Activated CD4-positive, alpha-beta T cell treated with anti-CD3 and anti-CD28 coated beads, Interleukin-2, amount 10 ng/mL, durations not matched to agents 7 days and 5 days (primary cell): Measurements from ENCODE around the gene SKAP1. TPM values are rescaled to one million over a fixed set of nuclear protein-coding genes. Genes with fewer than 3 reads are reported as not detected.

ENCODE experiments used
- CTCF ChIA-PET: fragments of 350-600 bp; sonication (Branson Sonifier 250); formaldehyde crosslinking; loops from one replicate; lab custom pipeline; 2021; ENCODE audit warnings: antibody characterized with exemption; lab: Charles Lee
- POLR2A ChIA-PET: fragments of 350-600 bp; sonication (Branson Sonifier 250); formaldehyde crosslinking; loops from one replicate; lab custom pipeline; 2021; ENCODE audit warnings: antibody characterized with exemption; lab: Charles Lee
- DNase-seq: peaks from one replicate; pipeline ENCODE4 v3.0.0-alpha.2; 2020
- H3K27ac Mint-ChIP-seq: one replicate; pipeline ENCODE4 v1.8.0; 2021; ENCODE audit warnings: mild to moderate bottlenecking, moderate library complexity, mixed read lengths
- H3K27me3 Mint-ChIP-seq: one replicate; pipeline ENCODE4 v1.8.0; 2021; ENCODE audit warnings: mixed read lengths
- H3K36me3 Mint-ChIP-seq: one replicate; pipeline ENCODE4 v1.8.0; 2021; ENCODE audit warnings: low read depth, mixed read lengths
- H3K4me1 Mint-ChIP-seq: one replicate; pipeline ENCODE4 v1.8.0; 2021; ENCODE audit warnings: mixed read lengths
- H3K4me3 Mint-ChIP-seq: one replicate; pipeline ENCODE4 v1.8.0; 2021; ENCODE audit warnings: mild to moderate bottlenecking, moderate library complexity, mixed read lengths
- H3K9me3 Mint-ChIP-seq: one replicate; pipeline ENCODE4 v1.8.0; 2021; ENCODE audit warnings: mixed read lengths
- total RNA-seq, 2 experiments: library from RNA; stranded (reverse); gene quantifications; one replicate each; pipeline ENCODE4 v1.2.3, GENCODE V29; 2021

SKAP1 gene
- total RNA-seq, 2 experiments from 2014 or later, result 123 to 144 TPM

DNA sequence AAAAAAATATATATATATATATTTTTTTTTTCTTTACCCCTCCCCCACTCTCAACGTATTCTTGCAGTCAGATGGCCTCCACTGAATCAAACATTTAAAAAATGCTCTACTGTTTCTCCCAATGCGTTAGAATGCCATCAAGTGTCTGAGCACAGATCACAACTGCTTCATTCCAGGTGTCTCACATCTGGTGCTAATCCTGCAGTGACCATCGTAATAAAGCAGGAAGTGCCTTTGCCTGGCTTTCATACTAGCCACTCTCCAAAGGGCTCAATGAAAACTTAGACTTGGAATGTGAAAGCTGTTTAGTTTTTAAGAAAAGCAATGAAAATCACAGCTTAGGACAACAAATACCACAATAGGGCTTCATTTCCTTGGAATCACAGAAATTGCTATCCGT is 37.2 kb downstream of the SKAP1 start:
- Mint-ChIP-seq H3K9me3 (no peaks in the 10 kb centered on the region), H3K27me3 (no peaks in the 10 kb centered on the region), H3K27ac (no peak overlapping the region), H3K4me1 (peaks cover 17% of the 10 kb centered on the region), H3K4me3 (no peak overlapping the region), H3K36me3 (peaks cover 56% of the 10 kb centered on the region)
- ChIA-PET POLR2A (no interaction called here), CTCF (interaction anchor here (0.6 to 1.2 kb wide), 2 partner anchors 15 to 305 kb away, joined by 3 read pairs; no protein-coding TSS in a partner anchor)
- DNase-seq, result no peak

DNA sequence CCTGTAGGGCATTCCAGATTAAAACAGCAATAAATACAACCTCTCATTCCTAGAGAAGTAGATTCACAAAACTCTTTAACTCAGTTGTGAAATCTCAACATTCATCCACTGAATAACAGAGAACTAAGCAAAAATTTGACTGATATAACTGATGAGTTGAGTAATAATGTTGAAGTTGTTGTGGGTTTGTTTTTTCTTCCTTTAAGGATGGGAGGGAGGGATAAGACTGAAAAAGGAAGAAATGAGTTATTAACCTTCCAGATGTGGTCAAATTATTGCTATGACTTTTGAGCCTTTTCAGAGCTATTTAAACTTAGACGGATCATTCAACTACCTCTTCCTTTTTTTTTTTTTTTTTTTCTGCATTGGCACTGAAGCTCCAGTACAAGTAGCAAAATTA is 38.6 kb downstream of the SKAP1 start:
- H3K4me3 Mint-ChIP-seq, result no peak overlapping the region
- H3K36me3 Mint-ChIP-seq, result peaks cover 65% of the 10 kb centered on the region

DNA sequence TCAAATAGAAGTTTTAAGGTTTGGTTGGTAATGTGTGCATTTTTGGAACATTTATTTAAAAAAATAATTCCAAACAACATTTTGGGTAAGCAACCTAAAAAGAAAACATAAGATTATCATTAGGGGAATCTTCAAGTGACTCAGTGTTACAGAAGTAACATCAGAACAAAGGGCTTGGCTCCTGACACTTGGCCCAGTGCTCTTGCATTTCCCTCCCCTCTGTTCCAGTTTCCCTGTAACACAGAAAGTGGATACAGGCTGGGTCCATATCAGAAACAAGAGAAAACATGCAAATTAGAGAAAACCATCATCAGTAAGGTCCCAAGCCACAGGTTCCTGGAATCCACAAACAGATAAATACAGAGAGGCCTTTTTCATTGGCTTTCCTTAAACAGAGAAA is 40.1 kb downstream of the SKAP1 start:
- H3K4me1 Mint-ChIP-seq, result peaks cover 16% of the 10 kb centered on the region
- no peaks in the 10 kb centered on the region for H3K27me3 Mint-ChIP-seq
- POLR2A ChIA-PET, result interaction anchor here (0.9 kb wide), 1 partner anchor 69 kb away, joined by 3 read pairs; no protein-coding TSS in a partner anchor
- no peaks in the 10 kb centered on the region for H3K9me3 Mint-ChIP-seq
- H3K27ac Mint-ChIP-seq, result no peak overlapping the region
- H3K4me3 Mint-ChIP-seq, result no peak overlapping the region
- H3K36me3 Mint-ChIP-seq, result peaks cover 63% of the 10 kb centered on the region
- DNase-seq, result no peak
- CTCF ChIA-PET, result interaction anchor here (1.0 kb wide), 2 partner anchors 14 to 44 kb away, joined by 3 to 6 read pairs; no protein-coding TSS in a partner anchor

More for the DNA sequence above, 38.6 kb downstream of the SKAP1 start:
- peak overlapping the region; percentile 3 for H3K27ac Mint-ChIP-seq
- CTCF ChIA-PET, result interaction anchor here (1.0 to 1.2 kb wide), 3 partner anchors 9 to 202 kb away, joined by 3 read pairs; partner anchors contain the start of gene HOXB5
- peaks cover 18% of the 10 kb centered on the region for H3K4me1 Mint-ChIP-seq
- no peaks in the 10 kb centered on the region for H3K27me3 Mint-ChIP-seq
- no peaks in the 10 kb centered on the region for H3K9me3 Mint-ChIP-seq
- POLR2A ChIA-PET, result no interaction called here
- DNase-seq, result no peak

GRCh38 chr17:48388955-48389743 is 40.9 kb downstream of the SKAP1 start:
- H3K36me3 Mint-ChIP-seq, result peaks cover 63% of the 10 kb centered on the region
- no peaks in the 10 kb centered on the region for H3K27me3 Mint-ChIP-seq
- CTCF ChIA-PET, result interaction anchor here (0.6 to 2.1 kb wide), 4 partner anchors 10 to 550 kb away, joined by 3 to 7 read pairs (median 3); no protein-coding TSS in a partner anchor
- H3K4me3 Mint-ChIP-seq, result no peak overlapping the region
- peaks cover 14% of the 10 kb centered on the region for H3K4me1 Mint-ChIP-seq
- no peaks in the 10 kb centered on the region for H3K9me3 Mint-ChIP-seq
- H3K27ac Mint-ChIP-seq, result no peak overlapping the region
- POLR2A ChIA-PET, result no interaction called here
- DNase-seq, result no peak

- no peaks in the 10 kb centered on the region for H3K27me3 Mint-ChIP-seq
Measured at GRCh38 chr17:48386826-48387225, 43.2 kb downstream of the SKAP1 start.

GRCh38 chr17:48385319-48385718 is 44.7 kb downstream of the SKAP1 start:
- Mint-ChIP-seq H3K4me1 (peaks cover 14% of the 10 kb centered on the region), H3K4me3 (no peak overlapping the region), H3K27ac (no peak overlapping the region), H3K36me3 (peaks cover 73% of the 10 kb centered on the region), H3K27me3 (no peaks in the 10 kb centered on the region), H3K9me3 (no peaks in the 10 kb centered on the region)
- CTCF ChIA-PET, result interaction anchor here (0.6 to 1.4 kb wide), 3 partner anchors 33 to 137 kb away, joined by 3 to 7 read pairs (median 4); no protein-coding TSS in a partner anchor
- POLR2A ChIA-PET, result no interaction called here
- no peak for DNase-seq

More at GRCh38 chr17:48386826-48387225, 43.2 kb downstream of the SKAP1 start:
- Mint-ChIP-seq H3K4me1 (peaks cover 14% of the 10 kb centered on the region), H3K4me3 (no peak overlapping the region), H3K9me3 (no peaks in the 10 kb centered on the region), H3K36me3 (peaks cover 72% of the 10 kb centered on the region), H3K27ac (no peak overlapping the region)
- ChIA-PET CTCF (interaction anchor here (0.6 to 1.1 kb wide), 2 partner anchors 14 to 28 kb away, joined by 3 read pairs; no protein-coding TSS in a partner anchor), POLR2A (no interaction called here)
- no peak for DNase-seq

DNA sequence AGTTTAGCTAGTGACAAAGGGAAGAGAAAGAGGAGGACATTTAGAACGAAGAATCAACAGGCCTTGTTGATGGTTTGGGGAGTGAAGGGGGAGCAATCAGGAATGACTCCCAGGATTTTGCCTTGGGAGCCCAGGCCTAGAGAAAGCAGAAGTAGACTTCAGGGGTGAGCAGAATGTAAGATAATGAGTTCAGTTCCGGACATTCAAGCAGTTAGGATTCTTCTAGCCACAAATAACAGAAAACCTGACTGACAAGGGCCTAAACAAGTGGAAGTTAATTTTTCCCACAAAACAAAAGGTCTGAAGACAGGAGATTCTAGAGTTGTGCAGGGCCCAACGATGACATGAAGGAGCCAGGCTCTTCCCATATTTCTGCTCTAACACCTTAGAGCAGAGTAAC is 45.9 kb downstream of the SKAP1 start:
- POLR2A ChIA-PET, result interaction anchor here (0.7 kb wide), 1 partner anchor 8 kb away, joined by 11 read pairs; no protein-coding TSS in a partner anchor
- Mint-ChIP-seq H3K36me3 (peaks cover 65% of the 10 kb centered on the region), H3K4me1 (peaks cover 11% of the 10 kb centered on the region), H3K4me3 (no peak overlapping the region), H3K27me3 (no peaks in the 10 kb centered on the region), H3K27ac (no peak overlapping the region), H3K9me3 (no peaks in the 10 kb centered on the region)
- DNase-seq, result no peak
- CTCF ChIA-PET, result interaction anchor here (0.7 to 1.4 kb wide), 2 partner anchors 32 to 118 kb away, joined by 3 to 7 read pairs; no protein-coding TSS in a partner anchor

DNA sequence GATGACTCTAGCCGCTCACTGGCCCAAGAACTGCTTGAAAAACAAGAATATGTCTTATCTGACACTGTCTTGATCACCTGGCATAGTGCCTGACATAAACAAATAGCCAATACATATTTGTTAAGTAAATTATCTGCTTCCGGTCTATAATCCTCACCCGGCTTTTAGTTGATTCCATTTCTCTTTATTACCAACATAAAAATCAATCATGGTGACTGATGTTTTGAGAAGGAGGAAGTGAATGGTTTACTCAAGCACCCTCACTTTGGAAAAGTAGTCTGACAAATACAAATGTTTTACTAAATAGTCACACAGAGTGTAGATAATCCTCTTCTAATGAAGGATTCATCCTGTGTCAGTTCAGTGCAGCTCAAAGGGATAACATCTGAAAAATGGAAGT is 47.0 kb downstream of the SKAP1 start:
- Mint-ChIP-seq H3K9me3 (no peaks in the 10 kb centered on the region), H3K4me1 (peaks cover 12% of the 10 kb centered on the region), H3K27me3 (no peaks in the 10 kb centered on the region), H3K4me3 (no peak overlapping the region), H3K36me3 (peaks cover 58% of the 10 kb centered on the region), H3K27ac (no peak overlapping the region)
- POLR2A ChIA-PET, result interaction anchor here (0.9 kb wide), 1 partner anchor 18 kb away, joined by 7 read pairs; no protein-coding TSS in a partner anchor
- DNase-seq, result no peak
- CTCF ChIA-PET, result interaction anchor here (0.9 kb wide), 1 partner anchor 43 kb away, joined by 3 read pairs; no protein-coding TSS in a partner anchor

GRCh38 chr17:48378708-48379392 is 51.2 kb downstream of the SKAP1 start:
- no peak overlapping the region for H3K27ac Mint-ChIP-seq
- no peaks in the 10 kb centered on the region for H3K9me3 Mint-ChIP-seq
- POLR2A ChIA-PET, result no interaction called here
- H3K4me1 Mint-ChIP-seq, result peaks cover 3% of the 10 kb centered on the region
- no peak for DNase-seq
- no peak overlapping the region for H3K4me3 Mint-ChIP-seq
- CTCF ChIA-PET, result interaction anchor here (1.1 to 2.6 kb wide), 3 partner anchors 10 to 43 kb away, joined by 3 to 7 read pairs (median 5); no protein-coding TSS in a partner anchor
- peaks cover 29% of the 10 kb centered on the region for H3K36me3 Mint-ChIP-seq
- no peaks in the 10 kb centered on the region for H3K27me3 Mint-ChIP-seq

DNA sequence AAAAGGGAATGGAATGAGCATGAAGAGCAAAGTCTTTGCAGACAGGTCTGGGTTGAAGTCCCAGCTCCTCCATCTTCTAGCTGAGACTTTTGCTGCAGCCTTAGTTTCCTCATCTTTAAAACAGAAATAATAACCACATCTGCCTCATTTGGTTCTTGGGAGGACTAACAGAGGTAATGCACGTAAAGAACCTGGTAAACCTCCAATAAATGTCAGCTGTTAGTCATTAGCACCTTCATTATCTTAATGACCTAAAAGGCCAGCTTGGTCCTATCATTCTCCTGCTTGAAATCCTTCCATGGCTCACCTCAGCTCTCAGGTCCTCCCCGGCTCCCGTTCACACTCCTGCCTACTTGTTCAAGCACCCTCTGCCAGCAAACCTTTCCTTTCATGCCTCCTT is 51.8 kb downstream of the SKAP1 start:
- H3K9me3 Mint-ChIP-seq, result no peaks in the 10 kb centered on the region
- no peak overlapping the region for H3K4me3 Mint-ChIP-seq
- DNase-seq, result no peak
- H3K27me3 Mint-ChIP-seq, result no peaks in the 10 kb centered on the region
- H3K27ac Mint-ChIP-seq, result no peak overlapping the region
- POLR2A ChIA-PET, result no interaction called here
- H3K36me3 Mint-ChIP-seq, result peaks cover 31% of the 10 kb centered on the region
- H3K4me1 Mint-ChIP-seq, result peaks cover 5% of the 10 kb centered on the region
- CTCF ChIA-PET, result interaction anchor here (1.5 to 2.6 kb wide), 2 partner anchors 10 to 15 kb away, joined by 3 to 7 read pairs; no protein-coding TSS in a partner anchor

GRCh38 chr17:48376682-48377325 is 53.2 kb downstream of the SKAP1 start:
- Mint-ChIP-seq H3K27me3 (no peaks in the 10 kb centered on the region), H3K4me1 (peaks cover 8% of the 10 kb centered on the region), H3K36me3 (peaks cover 25% of the 10 kb centered on the region), H3K9me3 (no peaks in the 10 kb centered on the region), H3K27ac (no peak overlapping the region), H3K4me3 (no peak overlapping the region)
- POLR2A ChIA-PET, result no interaction called here
- DNase-seq, result no peak
- CTCF ChIA-PET, result interaction anchor here (1.0 to 2.4 kb wide), 3 partner anchors 14 to 17 kb away, joined by 3 to 6 read pairs (median 4); no protein-coding TSS in a partner anchor

DNA sequence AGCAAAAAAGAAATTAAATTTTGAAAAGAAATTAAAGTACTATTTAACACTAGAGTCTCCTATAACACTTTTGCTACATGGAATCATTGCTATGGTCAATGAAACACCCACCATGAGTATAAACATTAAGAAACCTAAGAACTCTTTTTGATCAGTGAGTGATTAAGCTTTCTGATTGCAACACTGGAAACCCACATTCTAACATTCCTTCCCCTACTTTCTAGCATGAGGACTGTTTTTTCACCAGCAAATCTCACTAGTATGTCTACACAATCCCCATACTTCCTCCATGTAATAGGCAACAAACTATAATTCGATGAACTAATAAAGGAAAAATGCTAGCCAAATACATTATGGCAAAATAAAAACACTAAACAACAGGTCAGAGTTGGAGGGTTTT is 54.7 kb downstream of the SKAP1 start:
- ChIA-PET POLR2A (interaction anchor here (0.6 to 1.0 kb wide), 2 partner anchors 12 to 24 kb away, joined by 3 to 4 read pairs; no protein-coding TSS in a partner anchor), CTCF (interaction anchor here (1.3 to 2.4 kb wide), 3 partner anchors 15 to 97 kb away, joined by 3 to 6 read pairs (median 5); no protein-coding TSS in a partner anchor)
- no peak overlapping the region for H3K27ac Mint-ChIP-seq
- no peaks in the 10 kb centered on the region for H3K9me3 Mint-ChIP-seq
- no peak overlapping the region for H3K4me3 Mint-ChIP-seq
- H3K27me3 Mint-ChIP-seq, result no peaks in the 10 kb centered on the region
- DNase-seq, result no peak
- H3K4me1 Mint-ChIP-seq, result peaks cover 8% of the 10 kb centered on the region
- H3K36me3 Mint-ChIP-seq, result peaks cover 21% of the 10 kb centered on the region
